ENCODE measurements around the gene ZNF774. TPM values are rescaled to one million over a fixed set of nuclear protein-coding genes. Genes with fewer than 3 reads are reported as not detected.

Gene ZNF774
- total and polyA plus RNA-seq, 10 of the 15 experiments (the other 5 are each of a cell fraction or from before 2014, with no cell fraction given), result 0.35 to 2.5 (median 1.7) TPM

DNA sequence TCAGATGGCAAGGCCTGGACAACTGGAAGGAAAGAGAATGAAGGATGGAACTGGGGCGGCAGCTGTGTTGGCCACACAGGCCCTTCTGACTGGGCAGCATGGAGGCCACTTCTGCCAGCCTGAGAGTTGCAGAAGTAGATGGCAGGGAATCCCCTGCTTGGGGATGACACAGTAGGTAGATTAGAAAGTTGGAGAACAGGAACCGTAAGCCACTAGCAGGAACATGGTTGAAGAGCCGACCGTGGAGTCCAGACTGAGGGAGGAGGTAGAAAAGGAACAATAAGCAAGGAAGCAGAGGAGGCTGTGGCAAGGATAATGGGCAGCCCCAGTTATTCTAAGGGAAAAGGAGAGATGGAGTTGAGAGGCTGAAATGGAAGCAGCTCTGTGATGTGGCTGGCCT, 26.4 kb upstream of the ZNF774 start:
- in situ Hi-C loops (cut with MboI), result loop anchor here (25.0 kb wide), 1 partner anchor 912 kb away; no protein-coding TSS in a partner anchor
- FAIRE-seq, result no peak
- no TSS peak for BruUV-seq (replicated peaks)

DNA sequence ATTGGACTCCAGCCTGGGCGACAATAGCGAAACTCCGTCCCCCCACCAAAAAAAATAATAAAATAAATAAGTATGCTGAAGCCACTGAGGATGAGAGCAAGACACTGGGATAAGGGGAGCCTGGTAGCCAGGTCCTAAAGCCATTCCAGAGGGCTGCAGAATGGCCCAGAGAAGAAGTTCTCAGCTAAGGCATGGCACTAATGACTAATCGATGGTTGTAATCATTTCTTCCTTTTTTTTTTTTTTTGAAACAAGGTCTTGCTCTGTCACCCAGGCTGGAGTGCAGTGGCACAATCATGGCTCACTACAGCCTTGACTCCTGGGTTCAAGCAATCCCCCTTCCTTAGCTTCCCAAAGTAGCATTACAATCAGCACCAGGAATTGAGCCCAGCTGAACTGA, 25.6 kb upstream of the ZNF774 start:
- in situ Hi-C loops (cut with MboI), result loop anchor here (25.0 kb wide), 1 partner anchor 911 kb away; no protein-coding TSS in a partner anchor

More for the DNA sequence above, 26.4 kb upstream of the ZNF774 start:
- peak; percentile 66 for ATAC-seq
- Histone ChIP-seq H3K27ac (ENCODE audit: control insufficient read depth, insufficient read depth) (no peak overlapping the region), H2AFZ (ENCODE audit: control insufficient read depth, low read depth, low read length) (no peak overlapping the region), H3K9me3 (replicated peaks; ENCODE audit: control insufficient read depth, insufficient read depth, low read length) (no peaks in the 10 kb centered on the region), H3K27me3 (replicated peaks in 1 of 2; ENCODE audit: control insufficient read depth in 2 of 2, insufficient read depth in 2 of 2, low read length in 1 of 2) (no peaks in the 10 kb centered on the region), H3K4me2 (ENCODE audit: control insufficient read depth, insufficient read depth) (no peak overlapping the region), H3K4me1 (ENCODE audit: control insufficient read depth, insufficient read depth, low read length) (no peaks in the 10 kb centered on the region), H3K36me3 (ENCODE audit: control insufficient read depth in 2 of 2, insufficient read depth in 2 of 2, low read length in 1 of 2) (no peaks in the 10 kb centered on the region), H3K4me3 (no peak overlapping the region), H3K9ac (ENCODE audit: control insufficient read depth, insufficient read depth, low read length) (no peak overlapping the region), H4K20me1 (ENCODE audit: control insufficient read depth, insufficient read depth) (no peaks in the 10 kb centered on the region), H3K79me2 (ENCODE audit: control insufficient read depth, insufficient read depth, low read length) (no peaks in the 10 kb centered on the region)
- ChIA-PET SMC1A (ENCODE audit: uncharacterized antibody, unreplicated experiment) (interaction anchor here (1.1 to 1.5 kb wide), 2 partner anchors 36 to 71 kb away, joined by 3 read pairs; no protein-coding TSS in a partner anchor), CTCF (interaction anchor here (1.3 to 1.9 kb wide), 3 partner anchors 157 to 560 kb away, joined by 3 to 7 read pairs (median 5); no protein-coding TSS in a partner anchor), POLR2A (interaction anchor here (0.6 kb wide), 1 partner anchor 818 kb away, joined by 3 read pairs; no protein-coding TSS in a partner anchor), RAD21 (ENCODE audit: unreplicated experiment) (interaction anchor here (0.7 kb wide), 1 partner anchor 239 kb away, joined by 3 read pairs; no protein-coding TSS in a partner anchor)
- DNase-seq (ENCODE audit: low read depth, low spot score), result no peak
- intact Hi-C loops (cut with micrococcal nuclease; ENCODE audit: unreplicated experiment), result loop anchor here (10.0 kb wide), 1 partner anchor 369 kb away; no protein-coding TSS in a partner anchor
- TF ChIP-seq IKZF1 (conservative IDR thresholded peaks at IDR 0.05), result no peak
- WGBS (ENCODE audit: insufficient coverage, insufficient replicate concordance, low lambda C conversion rate, missing lambda C conversion rate), result 71% methylated on average over 4 of the region's 4 CpGs

More for the DNA sequence above, 25.6 kb upstream of the ZNF774 start:
- SMC1A ChIA-PET (ENCODE audit: uncharacterized antibody, unreplicated experiment), result interaction anchor here (1.1 to 1.2 kb wide), 3 partner anchors 30 to 155 kb away, joined by 3 read pairs; no protein-coding TSS in a partner anchor
- BruUV-seq (replicated peaks), result no TSS peak
- no peak for DNase-seq (ENCODE audit: low read depth, low spot score)
- WGBS (ENCODE audit: insufficient coverage, insufficient replicate concordance, low lambda C conversion rate, missing lambda C conversion rate), result 56% methylated on average over 4 of the region's 4 CpGs
- H3K27ac ChIP-seq (ENCODE audit: control insufficient read depth, insufficient read depth), result no peak overlapping the region
- no peak overlapping the region for H2AFZ ChIP-seq (ENCODE audit: control insufficient read depth, low read depth, low read length)
- RAD21 ChIA-PET (ENCODE audit: unreplicated experiment), result no interaction called here
- H3K27me3 ChIP-seq (replicated peaks in 1 of 2; ENCODE audit: control insufficient read depth in 2 of 2, insufficient read depth in 2 of 2, low read length in 1 of 2), result no peaks in the 10 kb centered on the region
- H3K36me3 ChIP-seq (ENCODE audit: control insufficient read depth in 2 of 2, insufficient read depth in 2 of 2, low read length in 1 of 2), result no peaks in the 10 kb centered on the region
- no peaks in the 10 kb centered on the region for H3K4me1 ChIP-seq (ENCODE audit: control insufficient read depth, insufficient read depth, low read length)
- H4K20me1 ChIP-seq (ENCODE audit: control insufficient read depth, insufficient read depth), result no peaks in the 10 kb centered on the region
- H3K9me3 ChIP-seq (replicated peaks; ENCODE audit: control insufficient read depth, insufficient read depth, low read length), result no peaks in the 10 kb centered on the region
- intact Hi-C loops (cut with micrococcal nuclease; ENCODE audit: unreplicated experiment), result loop anchor here (10.0 kb wide), 1 partner anchor 368 kb away; no protein-coding TSS in a partner anchor
- no peak for ATAC-seq
- CTCF ChIA-PET, result interaction anchor here (0.6 to 1.9 kb wide), 7 partner anchors 20 to 559 kb away, joined by 3 to 7 read pairs (median 3); no protein-coding TSS in a partner anchor
- H3K9ac ChIP-seq (ENCODE audit: control insufficient read depth, insufficient read depth, low read length), result no peak overlapping the region
- POLR2A ChIA-PET, result no interaction called here
- no peaks in the 10 kb centered on the region for H3K79me2 ChIP-seq (ENCODE audit: control insufficient read depth, insufficient read depth, low read length)
- no peak overlapping the region for H3K4me2 ChIP-seq (ENCODE audit: control insufficient read depth, insufficient read depth)
- no peak overlapping the region for H3K4me3 ChIP-seq
- no peak for FAIRE-seq
- TF ChIP-seq NR2C1 (IDR thresholded peaks at IDR 0.05), result no peak
- TF ChIP-seq, protein P1, sequence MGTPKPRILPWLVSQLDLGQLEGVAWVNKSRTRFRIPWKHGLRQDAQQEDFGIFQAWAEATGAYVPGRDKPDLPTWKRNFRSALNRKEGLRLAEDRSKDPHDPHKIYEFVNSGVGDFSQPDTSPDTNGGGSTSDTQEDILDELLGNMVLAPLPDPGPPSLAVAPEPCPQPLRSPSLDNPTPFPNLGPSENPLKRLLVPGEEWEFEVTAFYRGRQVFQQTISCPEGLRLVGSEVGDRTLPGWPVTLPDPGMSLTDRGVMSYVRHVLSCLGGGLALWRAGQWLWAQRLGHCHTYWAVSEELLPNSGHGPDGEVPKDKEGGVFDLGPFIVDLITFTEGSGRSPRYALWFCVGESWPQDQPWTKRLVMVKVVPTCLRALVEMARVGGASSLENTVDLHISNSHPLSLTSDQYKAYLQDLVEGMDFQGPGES (IDR thresholded peaks at IDR 0.05), result no peak
- no peak for TF ChIP-seq RBBP5 (conservative IDR thresholded peaks at IDR 0.05)
- TF ChIP-seq POU2F2 (IDR thresholded peaks at IDR 0.05; ENCODE audit: borderline replicate concordance, low read depth, low read length), result no peak
